HG03135 (cell line): ENCODE results near the gene FASN.

Experiments used
- ATAC-seq: cut with Tn5 transposase; IDR thresholded peaks from one replicate; pipeline ENCODE4 v1.9.1; 2021; ENCODE audit warnings: mild to moderate bottlenecking, moderate library complexity; ENCODE audit not compliant: unreplicated experiment

FASN gene

DNA sequence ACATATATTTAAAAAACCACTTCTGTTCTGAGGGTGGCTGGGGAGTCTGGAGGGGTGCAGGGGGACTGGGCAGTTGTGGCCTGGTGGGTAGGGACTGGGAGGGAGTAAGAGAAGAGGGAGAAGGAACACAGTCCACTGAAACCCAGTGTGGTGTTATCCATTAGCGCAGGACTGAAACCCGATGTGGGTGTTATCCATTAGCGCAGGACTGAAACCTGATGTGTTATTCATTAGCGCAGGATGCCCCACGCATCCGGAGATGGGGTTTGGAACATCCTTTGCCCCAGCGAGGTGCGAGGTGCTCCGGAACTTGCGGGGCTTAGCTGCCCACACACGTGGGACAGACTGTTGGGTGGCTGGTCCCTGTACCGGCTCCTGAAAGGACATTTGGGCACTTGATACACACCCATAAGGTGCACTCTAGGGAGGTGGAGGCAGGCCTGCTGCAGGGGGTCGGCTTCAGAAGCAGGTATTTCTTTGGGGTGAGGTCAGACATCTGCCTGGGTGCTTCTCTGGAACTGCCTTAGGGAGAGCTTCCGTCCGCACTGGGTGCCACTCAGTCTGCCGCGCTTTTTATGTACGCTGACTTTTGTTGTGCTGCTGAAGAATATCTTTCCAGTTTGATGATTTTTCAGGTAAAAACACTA, 20.3 kb upstream of the FASN start:
- no peak for ATAC-seq

DNA sequence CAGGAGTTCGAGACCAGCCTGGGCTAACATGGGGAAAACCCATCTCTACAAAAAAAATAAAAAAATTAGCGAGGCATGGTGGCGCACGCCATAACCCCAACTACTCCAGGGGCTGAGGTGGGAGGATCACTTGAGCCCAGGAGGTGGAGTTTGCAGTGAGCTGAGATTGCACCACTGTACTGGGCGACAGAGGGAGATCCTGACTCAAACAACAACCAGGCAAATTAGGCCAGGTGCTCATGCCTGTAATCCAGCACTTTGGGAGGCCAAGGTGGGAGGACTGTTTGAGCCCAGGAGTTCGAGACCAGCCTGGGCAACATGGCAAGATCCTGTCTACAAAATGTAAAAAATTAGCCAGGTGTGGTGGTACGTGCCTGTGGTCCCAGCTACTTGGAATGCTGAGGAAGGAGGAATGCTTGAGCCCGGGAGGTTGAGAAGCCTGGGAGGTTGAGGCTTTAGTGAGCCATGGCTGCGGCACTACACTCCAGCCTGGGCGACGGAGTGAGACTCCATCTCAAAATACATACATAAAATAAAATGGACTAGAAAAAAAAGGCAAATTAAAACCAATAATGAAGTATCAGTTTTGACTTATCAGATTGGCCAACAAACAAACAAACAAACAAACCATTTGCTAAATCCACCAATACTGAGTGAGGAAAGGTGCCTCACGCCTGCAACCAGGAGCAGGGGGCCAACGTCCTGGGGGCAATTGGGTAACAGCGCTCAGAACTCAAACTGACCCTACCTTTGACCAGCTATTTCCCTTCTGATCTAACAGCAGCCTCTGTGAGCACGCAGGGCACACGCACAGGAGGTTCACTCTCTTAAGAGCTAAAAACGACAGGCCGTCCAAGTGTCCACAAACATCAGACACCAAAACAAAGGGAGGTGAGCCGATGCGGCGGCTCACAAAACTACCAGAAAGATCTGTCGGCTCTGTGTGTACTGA, 19.4 kb upstream of the FASN start:
- no peak for ATAC-seq

DNA sequence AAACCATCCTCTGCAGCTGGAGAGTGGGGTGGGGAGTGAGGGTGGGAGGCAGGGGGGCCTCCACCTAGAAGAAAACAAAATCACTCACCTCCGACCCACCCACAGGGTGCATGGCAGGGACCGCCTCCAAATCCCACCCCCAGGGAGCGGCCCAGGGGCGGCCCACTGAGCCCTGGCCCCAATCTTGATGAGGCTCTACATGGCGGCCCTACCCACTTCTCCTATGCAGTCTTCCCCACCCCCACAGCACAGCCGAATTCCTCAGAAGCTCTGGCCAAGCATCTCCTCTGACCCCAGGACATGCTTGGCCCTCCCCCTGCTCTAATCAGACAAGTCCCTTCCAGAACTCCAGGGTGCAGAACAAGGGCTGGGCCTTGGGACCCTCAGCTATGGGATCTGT, 18.2 kb upstream of the FASN start:
- ATAC-seq, result no peak

DNA sequence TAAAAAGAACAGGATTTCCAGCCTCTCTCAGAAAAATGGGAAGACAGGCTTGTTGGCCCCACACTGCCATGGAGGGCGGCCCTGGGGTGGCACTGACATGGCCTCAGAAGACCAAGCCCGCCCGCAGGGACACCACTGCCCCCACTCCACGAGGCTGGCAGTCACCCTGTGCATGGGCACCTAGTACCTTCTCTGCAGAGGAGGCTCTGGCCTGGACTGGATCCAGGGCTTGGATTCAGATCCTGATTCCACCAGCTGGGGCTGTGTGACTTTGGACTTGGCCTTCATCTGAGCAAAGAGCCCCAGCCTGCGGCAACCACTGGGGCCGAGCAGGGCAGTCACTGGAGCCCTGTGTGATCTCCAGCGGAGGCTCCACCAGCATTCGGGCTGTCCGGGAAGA, 16.8 kb upstream of the FASN start:
- ATAC-seq, result no peak

DNA sequence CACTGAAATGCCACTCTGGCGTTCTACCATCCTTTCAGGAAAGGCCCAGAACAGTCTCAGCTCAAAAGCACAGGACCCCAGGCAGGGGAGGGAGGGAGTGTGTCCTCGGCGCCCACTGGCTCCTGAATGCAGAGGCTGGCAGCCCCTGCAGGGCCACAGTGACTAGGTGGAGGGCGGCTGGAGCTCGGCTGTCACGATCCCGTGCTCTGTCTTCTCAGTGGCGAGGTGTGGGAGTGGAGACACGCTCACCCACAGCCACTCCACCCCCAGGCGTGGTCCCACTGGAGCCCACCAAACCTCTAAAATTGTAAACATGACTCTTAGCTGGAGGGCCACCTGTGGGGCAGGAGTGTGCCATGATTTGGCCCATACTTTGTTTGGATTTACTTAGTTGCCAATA, 16.4 kb upstream of the FASN start:
- no peak for ATAC-seq

DNA sequence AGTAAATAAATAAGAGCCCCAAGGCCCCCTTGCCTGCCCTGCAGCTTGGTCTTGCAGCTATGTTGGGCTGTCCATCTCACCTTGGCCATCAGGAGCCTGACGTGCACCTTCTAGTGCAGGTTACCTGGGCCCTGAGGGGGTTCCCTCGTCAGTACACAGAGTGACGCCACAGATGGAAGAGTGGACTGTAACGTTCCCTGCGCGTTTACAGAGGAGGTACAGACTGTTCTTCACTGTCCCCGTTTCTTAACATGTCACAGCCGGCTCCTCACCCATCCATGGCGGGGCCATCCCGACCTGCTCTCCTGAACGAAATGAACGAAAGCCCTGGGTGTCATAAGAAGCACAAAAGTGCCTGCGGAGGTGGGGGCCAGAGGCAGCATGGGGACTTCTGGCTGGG, 15.9 kb upstream of the FASN start:
- ATAC-seq, result no peak

DNA sequence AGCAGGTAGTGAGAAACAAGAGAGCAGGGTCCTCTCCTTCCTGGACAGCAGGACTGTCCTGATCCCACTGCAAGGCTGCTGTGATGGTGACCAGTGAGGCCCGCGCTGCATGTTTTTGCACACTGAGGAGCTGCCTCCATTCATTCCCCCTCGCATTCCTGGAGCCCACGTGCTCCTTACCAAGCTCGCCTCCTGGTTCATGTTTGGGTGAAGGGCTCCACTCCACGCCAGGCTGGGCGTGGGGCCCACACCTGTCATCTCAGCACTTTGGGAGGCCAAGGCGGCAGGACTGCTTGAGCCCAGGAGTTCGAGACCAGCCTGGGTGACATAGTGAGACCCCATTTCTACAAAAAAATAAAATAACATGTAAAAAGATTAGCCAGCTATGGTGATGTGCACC, 15.4 kb upstream of the FASN start:
- ATAC-seq, result no peak

DNA sequence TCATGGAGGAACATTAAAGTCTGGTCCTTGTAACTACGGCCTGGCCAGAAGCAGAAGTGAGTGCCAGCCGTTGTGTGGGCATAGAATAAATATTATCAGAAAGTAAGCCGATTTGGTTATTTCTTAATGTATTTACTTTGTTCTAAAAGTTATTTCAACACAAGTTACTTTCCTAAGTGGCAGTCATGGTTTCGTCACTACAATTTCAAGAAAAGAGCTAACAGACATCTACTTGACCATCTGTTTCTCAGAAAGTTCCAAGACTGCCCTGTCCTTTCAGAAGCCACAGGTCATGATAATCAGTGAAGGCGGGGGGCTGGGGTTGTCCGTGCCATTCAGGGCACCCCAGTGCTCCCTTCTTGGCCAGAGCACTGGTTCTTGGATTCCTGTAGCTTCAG, 14.9 kb upstream of the FASN start:
- ATAC-seq, result no peak

- ATAC-seq, result no peak
Observed at GRCh38 chr17:82112181-82112913, 14.3 kb upstream of the FASN start.

DNA sequence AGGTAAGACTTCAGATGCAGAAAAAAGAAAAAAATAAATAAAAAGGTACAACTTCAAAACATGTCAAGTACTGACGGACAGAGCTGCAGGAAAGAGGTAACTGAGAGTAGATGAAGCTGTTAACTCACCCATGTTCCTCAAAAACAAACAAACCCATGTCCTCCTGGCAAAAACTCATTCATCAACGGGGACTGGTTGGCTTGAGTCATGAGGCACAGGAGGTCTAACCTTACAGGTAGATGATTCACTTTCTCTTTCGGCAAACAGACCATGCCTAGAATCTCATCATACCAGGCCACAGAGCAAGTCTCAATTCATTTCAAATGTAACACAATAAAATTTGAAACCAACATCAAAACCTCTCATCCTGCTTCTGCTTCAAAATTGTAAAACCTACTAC, 12.3 kb upstream of the FASN start:
- no peak for ATAC-seq

- no peak for ATAC-seq
Observed at GRCh38 chr17:82108961-82109475, 11.0 kb upstream of the FASN start.

- no peak for ATAC-seq
Observed at GRCh38 chr17:82108496-82108945, 10.5 kb upstream of the FASN start.

- ATAC-seq, result no peak
Observed at GRCh38 chr17:82108038-82108437, 10.0 kb upstream of the FASN start.

DNA sequence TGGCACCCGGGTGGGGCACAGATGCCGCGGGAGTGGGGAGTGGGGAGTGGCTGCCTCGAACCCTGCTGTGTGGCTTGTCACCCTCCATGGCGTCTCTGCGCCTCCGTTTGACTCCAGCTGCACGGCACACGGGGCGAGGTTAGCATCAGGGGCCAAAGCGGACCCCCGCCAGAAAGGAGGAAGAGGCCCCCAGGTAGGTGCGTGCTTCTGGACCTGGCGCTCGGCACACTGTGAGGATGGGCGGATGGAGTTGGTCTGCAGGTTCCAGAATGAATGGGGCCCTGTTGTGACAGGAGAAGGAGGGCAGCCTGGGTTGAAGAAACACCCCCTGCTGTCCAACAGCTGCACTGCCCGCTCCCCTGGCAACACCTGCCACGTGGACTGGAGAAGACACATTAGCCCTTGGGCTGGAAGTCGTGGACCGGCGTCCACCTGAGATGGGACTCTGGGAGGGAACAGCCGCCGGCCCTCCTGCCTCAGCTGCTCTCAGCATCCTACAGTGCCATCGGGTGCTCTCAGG, 9.4 kb upstream of the FASN start:
- ATAC-seq, result no peak

DNA sequence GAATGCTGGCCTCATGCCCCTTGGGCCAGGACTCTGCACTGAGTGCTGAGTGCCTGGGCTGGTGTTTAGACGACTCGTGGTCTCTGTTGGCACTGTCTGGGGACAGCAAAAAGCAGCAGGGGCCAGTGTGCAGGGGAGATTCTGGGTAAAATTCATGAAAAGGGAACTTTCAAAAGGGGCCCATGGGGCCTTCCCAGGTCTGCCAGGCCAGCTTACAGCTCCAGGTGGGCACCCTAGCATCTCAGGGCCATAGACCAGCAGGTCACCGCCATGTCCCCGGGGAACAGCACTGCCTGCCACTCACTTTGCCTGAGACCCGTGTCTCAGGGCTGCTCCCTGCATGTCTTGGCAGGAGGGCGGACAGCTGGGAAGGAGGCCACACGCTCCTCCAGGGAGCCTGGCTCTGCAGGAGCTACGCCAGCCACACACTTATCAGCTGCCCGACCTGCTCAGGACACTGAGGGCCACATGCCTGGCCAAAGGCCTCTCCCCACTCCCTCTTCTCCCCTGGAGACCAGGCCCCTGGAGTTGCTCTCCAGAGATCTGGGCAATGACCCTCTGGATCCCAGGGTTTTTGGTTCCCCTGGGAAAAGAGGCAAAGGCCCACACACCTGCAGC, 8.8 kb upstream of the FASN start:
- no peak for ATAC-seq

- ATAC-seq, result peak; percentile 78
Observed at GRCh38 chr17:82105882-82106687, 8.0 kb upstream of the FASN start.

DNA sequence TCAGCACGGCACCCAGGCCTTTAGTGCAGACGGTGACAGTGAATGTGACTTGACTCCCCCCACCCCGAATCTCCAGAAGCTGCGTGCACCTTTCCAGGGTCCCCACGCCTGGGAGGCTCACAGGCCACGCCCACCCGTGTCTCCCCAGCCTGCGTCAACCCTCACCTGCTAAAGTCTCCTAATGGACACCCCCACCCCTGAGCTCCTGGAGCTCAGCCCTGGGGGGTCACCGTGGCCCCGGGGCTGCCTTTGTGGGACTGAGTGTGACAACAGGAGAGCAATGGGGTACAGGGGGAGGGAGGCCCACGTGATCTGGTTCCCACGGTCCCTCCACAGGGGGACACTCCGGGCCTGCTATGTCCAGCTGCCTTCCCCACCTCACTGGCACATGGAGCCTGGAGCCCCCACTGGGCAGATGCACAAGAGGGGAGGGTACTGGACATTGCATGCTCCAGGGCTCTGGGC, 7.4 kb upstream of the FASN start:
- no peak for ATAC-seq

- no peak for ATAC-seq
Observed at GRCh38 chr17:82104797-82105416, 6.9 kb upstream of the FASN start.
